ENCODE results near the gene KRTAP12-1.

KRTAP12-1 gene

GRCh38 chr21:44712203-44713028 is 30.5 kb upstream of the KRTAP12-1 start:
- peak in 1 of 10 donors; percentile 51 for DNase-seq
- intact Hi-C loops (cut with DNase I) = no loop called here

- intact Hi-C loops (cut with DNase I) = no loop called here
- peak in 1 of 10 donors; percentile 64 for DNase-seq
Measured at GRCh38 chr21:44711327-44712202, 29.6 kb upstream of the KRTAP12-1 start, which contains the start of gene TSPEAR. Gene TSPEAR, minus strand, starts transcription at chr21:44711572. Its CDS starts 58 bp downstream, at chr21:44711514.

GRCh38 chr21:44710756-44711326 is 28.9 kb upstream of the KRTAP12-1 start:
- intact Hi-C loops (cut with DNase I) = no loop called here
- peak in 1 of 10 donors; percentile 12 for DNase-seq

GRCh38 chr21:44710294-44710665 is 28.3 kb upstream of the KRTAP12-1 start:
- intact Hi-C loops (cut with DNase I) = no loop called here
- no peak for DNase-seq

GRCh38 chr21:44709426-44710293 is 27.7 kb upstream of the KRTAP12-1 start:
- intact Hi-C loops (cut with DNase I) = loop anchor here (10.0 kb wide), 1 partner anchor 625 kb away; no protein-coding TSS in a partner anchor
- DNase-seq = peak in 2 of 10 donors; percentile 7 to 80

- intact Hi-C loops (cut with DNase I) = loop anchor here (10.0 kb wide), 1 partner anchor 626 kb away; no protein-coding TSS in a partner anchor
- DNase-seq = peak in 1 of 10 donors; percentile 41
Measured at GRCh38 chr21:44708866-44709425, 27.0 kb upstream of the KRTAP12-1 start.

- intact Hi-C loops (cut with DNase I) = loop anchor here (10.0 kb wide), 1 partner anchor 626 kb away; no protein-coding TSS in a partner anchor
- DNase-seq = peak in 1 of 10 donors; percentile 59
Measured at GRCh38 chr21:44708213-44708865, 26.4 kb upstream of the KRTAP12-1 start.

GRCh38 chr21:44706706-44707581 is 25.0 kb upstream of the KRTAP12-1 start:
- intact Hi-C loops (cut with DNase I) = loop anchor here (10.0 kb wide), 1 partner anchor 628 kb away; no protein-coding TSS in a partner anchor
- peak in 1 of 10 donors; percentile 53 for DNase-seq

- peak in 1 of 10 donors; percentile 73 for DNase-seq
- intact Hi-C loops (cut with DNase I) = loop anchor here (10.0 kb wide), 1 partner anchor 629 kb away; no protein-coding TSS in a partner anchor
Measured at GRCh38 chr21:44706026-44706705, 24.2 kb upstream of the KRTAP12-1 start.

- intact Hi-C loops (cut with DNase I) = loop anchor here (10.0 kb wide), 1 partner anchor 630 kb away; no protein-coding TSS in a partner anchor
- DNase-seq = peak in 1 of 10 donors; percentile 69
Measured at GRCh38 chr21:44704636-44705001, 22.7 kb upstream of the KRTAP12-1 start.

GRCh38 chr21:44703731-44704635 is 22.0 kb upstream of the KRTAP12-1 start:
- intact Hi-C loops (cut with DNase I) = loop anchor here (10.0 kb wide), 1 partner anchor 631 kb away; no protein-coding TSS in a partner anchor
- DNase-seq = peak in 1 of 10 donors; percentile 59

- DNase-seq = peak in 1 of 10 donors; percentile 78
- intact Hi-C loops (cut with DNase I) = loop anchor here (10.0 kb wide), 1 partner anchor 632 kb away; no protein-coding TSS in a partner anchor
Measured at GRCh38 chr21:44702973-44703730, 21.2 kb upstream of the KRTAP12-1 start.

GRCh38 chr21:44702111-44702972 is 20.4 kb upstream of the KRTAP12-1 start:
- intact Hi-C loops (cut with DNase I) = loop anchor here (10.0 kb wide), 1 partner anchor 632 kb away; no protein-coding TSS in a partner anchor
- DNase-seq = peak in 1 of 10 donors; percentile 51

- intact Hi-C loops (cut with DNase I) = loop anchor here (10.0 kb wide), 1 partner anchor 633 kb away; no protein-coding TSS in a partner anchor
Measured at GRCh38 chr21:44701541-44701940, 19.6 kb upstream of the KRTAP12-1 start.

More at GRCh38 chr21:44701541-44701940, 19.6 kb upstream of the KRTAP12-1 start:
- DNase-seq = peak in 1 of 10 donors; percentile 45

Measured in posterior cingulate gyrus (tissue), 11 donors.